IMR-90 (cell line): ENCODE results near the gene EML5. TPM values are rescaled to one million over a fixed set of nuclear protein-coding genes. Genes with fewer than 3 reads are reported as not detected.

ENCODE experiments used
- ATAC-seq: fragments of 200-7000 bp; cut with Tn5 transposase; 2 replicates; pipeline ENCODE4 v1.9.1; 2020; ENCODE audit warnings: low read depth, mild to moderate bottlenecking, moderate library complexity
- BruUV-seq: library from RNA; stranded (reverse); fragments of 400-500 nt; replicated peaks from 2 replicates; lab custom pipeline; 2021; lab: Mats Ljungman, UMichigan
- CTCF ChIA-PET: fragments of 300-600 bp; formaldehyde crosslinking; extraction: SDS; loops from one replicate; lab custom pipeline; 2021; ENCODE audit warnings: antibody characterized with exemption; lab: Yijun Ruan, JAX
- POLR2A ChIA-PET: fragments of 300-600 bp; sonication (Branson Sonifier 250); formaldehyde crosslinking; loops from one replicate; lab custom pipeline; 2022; ENCODE audit warnings: antibody characterized with exemption; ENCODE audit not compliant: unreplicated experiment; lab: Charles Lee
- DNase-seq: peaks from one replicate; pipeline ENCODE4 v3.0.0; 2013
- H2AFZ ChIP-seq: replicated peaks from 2 replicates; pipeline ENCODE3; 2013; ENCODE audit warnings: low read length, mild to moderate bottlenecking; ENCODE audit not compliant: poor library complexity
- H2AK5ac ChIP-seq: 2 replicates; pipeline ENCODE4 v1.6.1; 2013; ENCODE audit warnings: low read depth, low read length, inconsistent platforms
- H2AK9ac ChIP-seq: replicated peaks from 2 replicates; pipeline ENCODE3; 2013; ENCODE audit warnings: mild to moderate bottlenecking, low read depth, low read length, moderate library complexity; ENCODE audit not compliant: poor library complexity
- H2BK120ac ChIP-seq: 2 replicates; pipeline ENCODE4 v1.6.1; 2013; ENCODE audit warnings: low read depth, low read length, inconsistent platforms
- H2BK15ac ChIP-seq: 3 replicates; pipeline ENCODE4 v1.6.1; 2013; ENCODE audit warnings: low read depth, low read length, inconsistent platforms
- H2BK20ac ChIP-seq: 2 replicates; pipeline ENCODE4 v1.6.1; 2013; ENCODE audit warnings: low read depth, mild to moderate bottlenecking, inconsistent platforms, low read length, moderate library complexity
- H2BK5ac ChIP-seq: 2 replicates; pipeline ENCODE4 v1.6.1; 2013; ENCODE audit warnings: mild to moderate bottlenecking, low read depth, low read length, inconsistent platforms; ENCODE audit not compliant: poor library complexity, severe bottlenecking
- H3K14ac ChIP-seq: replicated peaks from 2 replicates; pipeline ENCODE4 v1.6.1; 2013; ENCODE audit warnings: low read depth, low read length, inconsistent platforms
- H3K18ac ChIP-seq: 2 replicates; pipeline ENCODE4 v1.6.1; 2013; ENCODE audit warnings: low read depth, low read length, control low read depth
- H3K23ac ChIP-seq: 2 replicates; pipeline ENCODE4 v1.6.1; 2013; ENCODE audit warnings: low read depth, low read length, inconsistent platforms
- H3K27ac ChIP-seq: 2 replicates; pipeline ENCODE4 v1.5.1; 2013; ENCODE audit warnings: mild to moderate bottlenecking, control low read depth, low read length; ENCODE audit not compliant: insufficient read depth
- H3K27me3 ChIP-seq: 2 replicates; pipeline ENCODE4 v1.6.1; 2013; ENCODE audit warnings: low read length; ENCODE audit not compliant: control insufficient read depth, insufficient read depth
- H3K36me3 ChIP-seq: 2 replicates; pipeline ENCODE4 v1.6.1; 2013; ENCODE audit warnings: low read length, mixed read lengths; ENCODE audit not compliant: control insufficient read depth, insufficient read depth
- H3K4ac ChIP-seq: 2 replicates; pipeline ENCODE4 v1.6.1; 2013; ENCODE audit warnings: low read depth, low read length, inconsistent platforms
- H3K4me1 ChIP-seq: 2 replicates; pipeline ENCODE4 v1.6.1; 2013; ENCODE audit warnings: low read length, mixed read lengths; ENCODE audit not compliant: control insufficient read depth, insufficient read depth
- H3K4me2 ChIP-seq: 2 replicates; pipeline ENCODE4 v1.6.1; 2013; ENCODE audit warnings: low read depth, mild to moderate bottlenecking, control low read depth, low read length, moderate library complexity
- H3K4me3 ChIP-seq: 2 replicates; pipeline ENCODE4 v1.5.1; 2013; ENCODE audit warnings: low read depth, mild to moderate bottlenecking, control low read depth, low read length, moderate library complexity; ENCODE audit not compliant: insufficient read depth
- H3K56ac ChIP-seq: 2 replicates; pipeline ENCODE4 v1.6.1; 2013; ENCODE audit warnings: low read length, inconsistent platforms; ENCODE audit not compliant: insufficient read depth; ENCODE audit errors: extremely low read depth
- H3K79me1 ChIP-seq, 2 experiments: 2 replicates each; pipeline ENCODE4 v1.6.1; 2013; ENCODE audit warnings: low read length in 2 of 2, inconsistent platforms in 1 of 2, low read depth in 1 of 2
- H3K9ac ChIP-seq: 2 replicates; pipeline ENCODE4 v1.6.1; 2013; ENCODE audit warnings: low read depth, low read length, control low read depth
- H3K9me1 ChIP-seq: 2 replicates; pipeline ENCODE4 v1.6.1; 2013; ENCODE audit warnings: low read length, inconsistent platforms; ENCODE audit not compliant: insufficient read depth
- H3K9me3 ChIP-seq: 2 replicates; pipeline ENCODE4 v1.6.1; 2013; ENCODE audit warnings: low read length; ENCODE audit not compliant: control insufficient read depth, insufficient read depth
- H4K20me1 ChIP-seq: 2 replicates; pipeline ENCODE4 v1.6.1; 2013; ENCODE audit warnings: low read length, inconsistent platforms; ENCODE audit not compliant: insufficient read depth
- H4K5ac ChIP-seq: 2 replicates; pipeline ENCODE4 v1.6.1; 2013; ENCODE audit warnings: mild to moderate bottlenecking, low read depth, low read length, control low read depth
- H4K8ac ChIP-seq, 2 experiments: 2 replicates each; pipeline ENCODE4 v1.6.1; 2013; ENCODE audit warnings: low read depth in 2 of 2, low read length in 2 of 2, control low read depth in 1 of 2, inconsistent platforms in 1 of 2
- H4K91ac ChIP-seq: 2 replicates; pipeline ENCODE4 v1.6.1; 2013; ENCODE audit warnings: low read depth, low read length, inconsistent platforms; ENCODE audit not compliant: insufficient read depth
- BHLHE40 ChIP-seq: fragments of 150-350 bp; IDR thresholded peaks from 2 replicates; pipeline ENCODE4 v1.6.1; 2016; ENCODE audit warnings: mild to moderate bottlenecking, low read depth, low read length
- CHD1 ChIP-seq: IDR thresholded peaks from 2 replicates; pipeline ENCODE4 v1.6.1; 2012; ENCODE audit warnings: low read depth, low read length, improper control_type of control experiment
- FOS ChIP-seq: fragments of 150-350 bp; IDR thresholded peaks from 2 replicates; pipeline ENCODE4 v1.6.1; 2016; ENCODE audit warnings: low read depth, low read length
- MAFK ChIP-seq: IDR thresholded peaks from 2 replicates; pipeline ENCODE4 v1.6.1; 2012; ENCODE audit warnings: low read depth, low read length, improper control_type of control experiment
- MAZ ChIP-seq: IDR thresholded peaks from 2 replicates; pipeline ENCODE4 v1.6.1; 2012; ENCODE audit warnings: low read depth, mild to moderate bottlenecking, low read length, improper control_type of control experiment, moderate library complexity, borderline replicate concordance
- MXI1 ChIP-seq: IDR thresholded peaks from 2 replicates; pipeline ENCODE4 v1.6.1; 2012; ENCODE audit warnings: low read depth, mild to moderate bottlenecking, low read length, moderate library complexity, borderline replicate concordance
- POLR2A ChIP-seq: IDR thresholded peaks from 2 replicates; pipeline ENCODE4 v1.6.1; 2012; ENCODE audit warnings: mild to moderate bottlenecking, low read depth, low read length
- RAD21 ChIP-seq: IDR thresholded peaks from 2 replicates; pipeline ENCODE4 v1.6.1; 2012; ENCODE audit warnings: low read length, improper control_type of control experiment
- RCOR1 ChIP-seq: IDR thresholded peaks from 2 replicates; pipeline ENCODE4 v1.6.1; 2012; ENCODE audit warnings: mild to moderate bottlenecking, low read length, improper control_type of control experiment; ENCODE audit not compliant: insufficient replicate concordance
- RFX5 ChIP-seq: IDR thresholded peaks from 2 replicates; pipeline ENCODE4 v1.8.0; 2012; ENCODE audit warnings: low read depth, mild to moderate bottlenecking, low read length, moderate library complexity
- SMC3 ChIP-seq: fragments of 150-350 bp; IDR thresholded peaks from 2 replicates; pipeline ENCODE4 v1.6.1; 2016; ENCODE audit warnings: low read depth, mild to moderate bottlenecking, antibody characterized with exemption, low read length, moderate library complexity
- USF2 ChIP-seq: fragments of 150-350 bp; IDR thresholded peaks from 2 replicates; pipeline ENCODE4 v1.6.1; 2017; ENCODE audit warnings: mild to moderate bottlenecking, antibody characterized with exemption, low read length, low read depth
- WGBS, 2 experiments: methylation state at CpG; one replicate each; pipeline versions ENCODE4 v1.1.5 to v1.1.7; 2013; ENCODE audit warnings: missing lambda C conversion rate in 2 of 2; ENCODE audit not compliant: insufficient read length in 1 of 2; ENCODE audit errors: extremely low coverage in 2 of 2; 5-methylcytosine and 5-hydroxymethylcytosine counted together
- dilution Hi-C: fragments of 300-500 bp; cut with HindIII; formaldehyde crosslinking; loops from one replicate; pipeline ENCODE4 v1.14.3; 2018; ENCODE audit warnings: low sequenced_read_pairs; ENCODE audit not compliant: unreplicated experiment
- in situ Hi-C: fragments of 300-500 bp; cut with MboI; formaldehyde crosslinking; loops from 3 replicates; pipeline ENCODE4 v1.14.3; 2019; ENCODE audit warnings: low sequenced_read_pairs, inconsistent platforms, mixed read lengths
- intact Hi-C: fragments of 100-400 bp; cut with micrococcal nuclease; formaldehyde crosslinking; loops from 2 replicates; pipeline ENCODE4 v1.10.0; 2022
- polyA plus RNA-seq, 3 experiments: library from polyadenylated mRNA; depleted of rRNA; stranded (reverse); fragments of >200 nt; gene quantifications; 2 replicates each; pipeline ENCODE4 v1.2.3, GENCODE V29; 2012; ENCODE audit warnings: low replicate concordance in 1 of 3
- total RNA-seq: library from RNA; depleted of rRNA; stranded (reverse); fragments of >200 nt; gene quantifications from 2 replicates; pipeline ENCODE4 v1.2.3, GENCODE V29; 2012
- TF ChIP-seq, protein P1 (sequence below): fragments of 150-350 bp; IDR thresholded peaks from 2 replicates; pipeline ENCODE4 v1.6.1; 2016; ENCODE audit warnings: low read depth, mild to moderate bottlenecking, low read length, moderate library complexity, borderline replicate concordance

The EML5 gene
- total and polyA plus RNA-seq, 2 of the 4 experiments (the other 2 are of a cell fraction): 8.1 to 22.2 TPM

GRCh38 chr14:88598097-88598675 is 194.6 kb downstream of the EML5 start:
- Histone ChIP-seq H3K79me1 (peaks cover 13 to 41% of the 10 kb centered on the region in 2 experiments; a peak in 3 of 4 replicates), H3K9ac (no peak overlapping the region), H4K5ac (no peak overlapping the region), H4K8ac (no peak overlapping the region), H2AK5ac (no peak overlapping the region), H3K18ac (no peak overlapping the region), H3K9me3 (no peaks in the 10 kb centered on the region), H3K27ac (no peak overlapping the region), H3K9me1 (peaks cover 5% of the 10 kb centered on the region; the same call in 1 of the 2 replicates), H3K23ac (no peak overlapping the region), H2AK9ac (no peak overlapping the region), H2BK5ac (no peak overlapping the region), H3K27me3 (no peaks in the 10 kb centered on the region), H3K36me3 (peaks cover 49% of the 10 kb centered on the region), H3K4me1 (no peaks in the 10 kb centered on the region; the same call in 1 of the 2 replicates), H3K4me3 (no peak overlapping the region), H3K4me2 (no peak overlapping the region), H2AFZ (no peak overlapping the region), H3K4ac (no peak overlapping the region), H2BK120ac (no peak overlapping the region), H3K14ac (no peak overlapping the region), H2BK15ac (no peak overlapping the region), H3K56ac (no peak overlapping the region), H2BK20ac (no peak overlapping the region), H4K91ac (no peak overlapping the region), H4K20me1 (peaks cover 4% of the 10 kb centered on the region; the same call in 1 of the 2 replicates)
- CTCF ChIA-PET: interaction anchor here (0.6 kb wide), 1 partner anchor 22 kb away, joined by 4 read pairs; no protein-coding TSS in a partner anchor
- no peak for TF ChIP-seq MXI1
- no peak for TF ChIP-seq CHD1
- no peak for TF ChIP-seq FOS
- no peak for TF ChIP-seq RFX5
- no peak for TF ChIP-seq POLR2A
- TF ChIP-seq MAFK: no peak
- TF ChIP-seq RAD21: no peak
- TF ChIP-seq, protein P1, sequence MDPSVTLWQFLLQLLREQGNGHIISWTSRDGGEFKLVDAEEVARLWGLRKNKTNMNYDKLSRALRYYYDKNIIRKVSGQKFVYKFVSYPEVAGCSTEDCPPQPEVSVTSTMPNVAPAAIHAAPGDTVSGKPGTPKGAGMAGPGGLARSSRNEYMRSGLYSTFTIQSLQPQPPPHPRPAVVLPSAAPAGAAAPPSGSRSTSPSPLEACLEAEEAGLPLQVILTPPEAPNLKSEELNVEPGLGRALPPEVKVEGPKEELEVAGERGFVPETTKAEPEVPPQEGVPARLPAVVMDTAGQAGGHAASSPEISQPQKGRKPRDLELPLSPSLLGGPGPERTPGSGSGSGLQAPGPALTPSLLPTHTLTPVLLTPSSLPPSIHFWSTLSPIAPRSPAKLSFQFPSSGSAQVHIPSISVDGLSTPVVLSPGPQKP: no peak
- no peak for TF ChIP-seq SMC3
- TF ChIP-seq RCOR1: no peak
- TF ChIP-seq MAZ: no peak
- TF ChIP-seq USF2: no peak
- no peak for TF ChIP-seq BHLHE40
- no TSS peak for BruUV-seq
- in situ Hi-C loops (no loop called here), intact Hi-C loops (no loop called here), dilution Hi-C loops (no loop called here)
- DNase-seq: no peak
- ATAC-seq: no peak
- POLR2A ChIA-PET: no interaction called here
- WGBS, 2 experiments: no CpG with 5 or more reads among the region's 2 CpGs
